ENCODE measurements around the gene ZFPM1. TPM values are rescaled to one million over a fixed set of nuclear protein-coding genes. Genes with fewer than 3 reads are reported as not detected.

ZFPM1 gene
- total RNA-seq, 3 donors from 2014 or later: 14.2 to 17.3 (median 15.9) TPM

- H3K36me3 Mint-ChIP-seq (ENCODE audit: insufficient read depth): no peaks in the 10 kb centered on the region
- ATAC-seq (no peak), DNase-seq (no peak)
- no peaks in the 10 kb centered on the region for H3K27me3 Mint-ChIP-seq (ENCODE audit: low read depth)
- no peaks in the 10 kb centered on the region for H3K4me1 Mint-ChIP-seq (ENCODE audit: low read depth)
- no peak overlapping the region for H3K4me3 Mint-ChIP-seq
- no peaks in the 10 kb centered on the region for H3K9me3 Mint-ChIP-seq
Measured at GRCh38 chr16:88491560-88492310, 38.7 kb downstream of the ZFPM1 start.

DNA sequence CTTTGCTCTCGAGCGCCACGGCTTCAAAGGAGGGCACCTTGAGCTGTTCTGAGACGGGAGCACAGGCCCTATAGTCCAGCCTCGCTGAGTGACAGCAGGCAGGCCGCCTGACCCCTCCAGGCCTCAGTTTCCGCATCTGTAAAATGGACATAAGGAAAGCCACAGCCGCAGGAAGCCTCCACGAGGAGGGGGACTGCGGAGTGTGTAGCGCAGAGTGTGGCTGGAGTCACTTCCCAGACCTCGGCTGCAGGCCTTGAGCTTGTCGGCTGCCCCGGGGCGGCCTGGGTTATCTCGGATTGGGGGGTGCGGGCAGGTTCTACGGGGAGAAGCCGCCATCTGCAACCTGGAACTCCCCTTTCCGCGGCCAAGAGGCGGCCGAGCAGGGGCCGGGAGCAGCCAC is 40.8 kb downstream of the ZFPM1 start:
- DNase-seq (no peak), ATAC-seq (no peak)
- H3K27me3 Mint-ChIP-seq (ENCODE audit: low read depth): no peaks in the 10 kb centered on the region
- H3K36me3 Mint-ChIP-seq (ENCODE audit: insufficient read depth): no peaks in the 10 kb centered on the region
- no peaks in the 10 kb centered on the region for H3K9me3 Mint-ChIP-seq
- no peak overlapping the region for H3K4me3 Mint-ChIP-seq
- H3K4me1 Mint-ChIP-seq (ENCODE audit: low read depth): no peaks in the 10 kb centered on the region

GRCh38 chr16:88494335-88495154 is 41.5 kb downstream of the ZFPM1 start:
- ATAC-seq: no peak

DNA sequence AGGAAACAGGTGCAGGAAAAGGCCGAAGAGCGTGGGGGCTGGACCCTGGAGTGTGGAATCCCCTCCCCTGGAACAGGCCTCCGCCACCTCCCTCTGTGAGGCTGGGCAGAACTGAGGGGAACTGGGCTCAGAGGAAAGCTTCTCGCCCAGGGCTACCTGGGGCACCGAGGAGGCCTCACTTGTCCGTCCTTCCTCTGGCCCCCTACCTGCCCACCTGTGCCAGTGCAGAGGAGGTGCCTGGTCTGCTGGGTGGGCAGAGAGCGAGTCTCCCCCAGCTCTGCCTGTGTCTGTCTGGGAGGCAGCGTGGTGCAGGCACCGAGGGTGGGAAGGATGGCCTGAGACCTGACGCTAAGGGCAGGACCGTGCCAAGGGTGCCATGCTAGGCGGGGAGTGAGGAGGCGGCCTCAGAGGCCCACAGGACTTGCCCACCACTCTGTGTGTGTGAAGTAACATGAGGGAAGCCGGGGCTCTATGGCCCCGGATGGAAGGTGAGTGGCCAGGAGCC is 42.2 kb downstream of the ZFPM1 start:
- Mint-ChIP-seq H3K4me3 (no peak overlapping the region), H3K27me3 (ENCODE audit: low read depth) (no peaks in the 10 kb centered on the region), H3K9me3 (no peaks in the 10 kb centered on the region), H3K36me3 (ENCODE audit: insufficient read depth) (no peaks in the 10 kb centered on the region), H3K4me1 (ENCODE audit: low read depth) (no peaks in the 10 kb centered on the region)
- DNase-seq (no peak), ATAC-seq (no peak)

More at GRCh38 chr16:88494335-88495154, 41.5 kb downstream of the ZFPM1 start:
- no peak for DNase-seq
- Mint-ChIP-seq H3K4me1 (ENCODE audit: low read depth) (no peaks in the 10 kb centered on the region), H3K9me3 (no peaks in the 10 kb centered on the region), H3K27me3 (ENCODE audit: low read depth) (no peaks in the 10 kb centered on the region), H3K4me3 (no peak overlapping the region), H3K36me3 (ENCODE audit: insufficient read depth) (no peaks in the 10 kb centered on the region)

DNA sequence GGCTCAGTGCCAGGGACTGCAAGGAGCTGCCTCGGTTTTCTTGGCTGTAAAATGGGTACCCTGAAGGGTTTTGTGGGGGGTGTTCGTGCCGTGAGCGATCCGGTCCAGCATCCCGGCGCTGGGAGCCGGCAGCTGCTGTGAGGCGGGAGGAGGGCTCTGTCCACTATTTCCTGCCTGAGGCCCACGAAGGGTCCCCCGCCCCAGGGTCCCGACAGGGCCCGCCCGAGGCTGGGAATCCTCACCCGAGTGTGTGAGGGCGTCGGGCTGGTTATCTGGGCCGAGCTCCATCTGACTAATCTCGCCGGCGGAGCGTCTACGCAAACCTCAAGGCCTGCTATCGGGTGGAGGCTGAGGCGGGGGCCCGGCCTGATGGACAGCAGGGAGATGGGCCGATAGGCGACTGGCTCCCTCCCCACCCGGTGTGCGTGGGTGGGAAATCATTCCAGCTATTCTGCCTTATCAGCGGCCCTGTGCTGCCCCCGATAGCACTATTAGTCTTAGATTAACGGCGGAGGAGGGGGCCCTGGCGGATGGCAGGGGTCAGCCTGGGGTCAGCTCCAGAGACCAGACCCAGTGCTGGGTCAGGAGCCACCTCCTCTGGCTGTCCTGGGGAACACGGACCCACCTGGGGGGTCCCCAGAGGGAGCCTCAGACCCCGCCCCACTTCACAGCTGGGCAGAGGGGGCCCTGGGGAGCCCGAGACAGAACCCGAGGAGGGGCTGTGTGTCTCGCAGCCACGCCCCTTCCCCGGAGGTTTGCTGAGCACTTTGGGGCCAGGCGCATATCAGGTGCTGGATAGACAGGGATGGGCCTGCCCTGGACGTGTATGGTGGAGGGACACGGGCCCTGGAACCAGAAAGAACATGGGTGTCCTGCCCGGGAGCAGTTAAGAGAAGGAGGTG is 44.7 kb downstream of the ZFPM1 start:
- no peak for DNase-seq
- H3K9me3 Mint-ChIP-seq: no peaks in the 10 kb centered on the region
- no peaks in the 10 kb centered on the region for H3K27me3 Mint-ChIP-seq (ENCODE audit: low read depth)
- ATAC-seq: no peak
- H3K4me1 Mint-ChIP-seq (ENCODE audit: low read depth): no peaks in the 10 kb centered on the region
- H3K36me3 Mint-ChIP-seq (ENCODE audit: insufficient read depth): no peaks in the 10 kb centered on the region
- H3K4me3 Mint-ChIP-seq: no peak overlapping the region

- Mint-ChIP-seq H3K4me1 (ENCODE audit: low read depth) (peaks cover 4% of the 10 kb centered on the region), H3K36me3 (ENCODE audit: insufficient read depth) (no peaks in the 10 kb centered on the region), H3K9me3 (no peaks in the 10 kb centered on the region), H3K4me3 (no peak overlapping the region), H3K27me3 (ENCODE audit: low read depth) (no peaks in the 10 kb centered on the region)
- ATAC-seq (no peak), DNase-seq (no peak)
Measured at GRCh38 chr16:88498576-88499208, 45.6 kb downstream of the ZFPM1 start.

- Mint-ChIP-seq H3K4me3 (no peak overlapping the region), H3K4me1 (ENCODE audit: low read depth) (peaks cover 8% of the 10 kb centered on the region), H3K36me3 (ENCODE audit: insufficient read depth) (no peaks in the 10 kb centered on the region), H3K9me3 (no peaks in the 10 kb centered on the region), H3K27me3 (ENCODE audit: low read depth) (no peaks in the 10 kb centered on the region)
- ATAC-seq (no peak), DNase-seq (no peak)
Measured at GRCh38 chr16:88499292-88499691, 46.2 kb downstream of the ZFPM1 start.

GRCh38 chr16:88499836-88500251 is 46.8 kb downstream of the ZFPM1 start:
- DNase-seq: no peak
- no peaks in the 10 kb centered on the region for H3K9me3 Mint-ChIP-seq
- H3K4me3 Mint-ChIP-seq: no peak overlapping the region
- ATAC-seq: no peak
- H3K36me3 Mint-ChIP-seq (ENCODE audit: insufficient read depth): no peaks in the 10 kb centered on the region
- peaks cover 10% of the 10 kb centered on the region for H3K4me1 Mint-ChIP-seq (ENCODE audit: low read depth)
- no peaks in the 10 kb centered on the region for H3K27me3 Mint-ChIP-seq (ENCODE audit: low read depth)

DNA sequence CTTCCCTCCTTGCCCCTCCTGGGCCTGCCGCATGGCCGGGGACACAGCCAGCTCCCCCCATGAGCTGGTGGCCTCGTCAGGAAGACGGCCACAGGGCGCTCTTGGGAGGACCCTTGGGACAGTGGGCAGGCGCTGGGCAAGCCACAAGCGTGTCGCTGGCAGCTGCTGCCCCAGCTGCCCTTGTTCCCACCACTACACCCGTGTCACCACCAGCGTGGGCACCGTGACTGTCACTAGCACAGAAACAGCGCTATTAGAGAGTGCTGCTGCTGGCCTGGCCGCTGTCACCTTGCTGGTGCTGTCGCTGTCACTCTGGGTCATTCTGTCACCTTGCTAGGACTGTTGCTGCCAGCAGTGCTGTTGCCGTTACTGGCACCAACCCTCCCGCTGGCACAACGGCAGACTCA is 47.2 kb downstream of the ZFPM1 start:
- no peak for ATAC-seq
- H3K36me3 Mint-ChIP-seq (ENCODE audit: insufficient read depth): no peaks in the 10 kb centered on the region
- no peak overlapping the region for H3K4me3 Mint-ChIP-seq
- H3K4me1 Mint-ChIP-seq (ENCODE audit: low read depth): peaks cover 11% of the 10 kb centered on the region
- no peaks in the 10 kb centered on the region for H3K9me3 Mint-ChIP-seq
- DNase-seq: no peak
- no peaks in the 10 kb centered on the region for H3K27me3 Mint-ChIP-seq (ENCODE audit: low read depth)

DNA sequence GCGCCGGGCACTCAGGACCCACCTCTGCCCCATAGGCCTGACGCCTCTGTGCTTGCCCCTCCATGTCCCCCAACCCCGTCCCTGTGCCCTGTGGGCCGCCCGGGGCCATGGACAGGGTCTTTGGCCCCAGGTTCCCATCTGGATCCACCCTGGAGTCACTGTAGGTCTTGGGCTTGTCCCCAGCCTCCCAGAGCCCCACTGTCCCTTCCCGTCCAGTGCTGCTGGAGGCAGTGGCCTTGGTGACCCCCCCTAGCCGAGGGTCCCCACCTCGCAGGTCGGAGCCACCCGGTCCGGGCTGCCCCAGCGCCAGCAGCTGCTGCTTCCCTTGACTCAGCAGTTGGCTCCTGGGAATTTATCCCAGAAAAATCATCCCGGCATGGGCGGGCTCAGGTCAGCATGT is 49.3 kb downstream of the ZFPM1 start:
- ATAC-seq (no peak), DNase-seq (no peak)
- no peaks in the 10 kb centered on the region for H3K36me3 Mint-ChIP-seq (ENCODE audit: insufficient read depth)
- H3K9me3 Mint-ChIP-seq: no peaks in the 10 kb centered on the region
- H3K27me3 Mint-ChIP-seq (ENCODE audit: low read depth): no peaks in the 10 kb centered on the region
- no peak overlapping the region for H3K4me3 Mint-ChIP-seq
- peaks cover 12% of the 10 kb centered on the region for H3K4me1 Mint-ChIP-seq (ENCODE audit: low read depth)

DNA sequence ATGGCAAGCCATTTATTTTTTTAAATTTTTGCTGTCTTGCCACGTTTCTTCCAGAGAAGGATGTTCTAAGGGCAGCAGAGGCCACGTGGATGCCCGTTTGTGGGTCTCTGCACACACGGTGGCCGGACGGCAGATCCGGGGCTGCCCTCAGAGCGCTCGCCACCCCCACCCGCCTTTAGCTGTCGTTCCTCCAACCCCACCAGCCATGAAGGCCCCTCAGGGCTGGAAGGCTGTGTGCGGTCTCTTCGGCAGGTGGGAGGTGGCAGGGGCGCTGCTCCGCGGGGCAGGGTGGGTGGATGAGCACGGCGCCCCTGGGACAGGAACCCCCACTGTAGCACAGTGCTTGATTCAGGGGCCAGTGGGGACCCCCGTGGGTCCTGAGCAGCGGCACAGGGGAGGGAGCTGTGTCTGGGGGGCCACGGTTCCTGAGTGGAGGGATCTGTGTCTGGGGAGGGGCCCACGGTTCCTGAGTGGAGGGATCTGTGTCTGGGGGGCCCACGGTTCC is 49.7 kb downstream of the ZFPM1 start:
- no peak for DNase-seq
- Mint-ChIP-seq H3K4me1 (ENCODE audit: low read depth) (peaks cover 12% of the 10 kb centered on the region), H3K36me3 (ENCODE audit: insufficient read depth) (no peaks in the 10 kb centered on the region), H3K27me3 (ENCODE audit: low read depth) (no peaks in the 10 kb centered on the region), H3K4me3 (no peak overlapping the region), H3K9me3 (no peaks in the 10 kb centered on the region)
- no peak for ATAC-seq

DNA sequence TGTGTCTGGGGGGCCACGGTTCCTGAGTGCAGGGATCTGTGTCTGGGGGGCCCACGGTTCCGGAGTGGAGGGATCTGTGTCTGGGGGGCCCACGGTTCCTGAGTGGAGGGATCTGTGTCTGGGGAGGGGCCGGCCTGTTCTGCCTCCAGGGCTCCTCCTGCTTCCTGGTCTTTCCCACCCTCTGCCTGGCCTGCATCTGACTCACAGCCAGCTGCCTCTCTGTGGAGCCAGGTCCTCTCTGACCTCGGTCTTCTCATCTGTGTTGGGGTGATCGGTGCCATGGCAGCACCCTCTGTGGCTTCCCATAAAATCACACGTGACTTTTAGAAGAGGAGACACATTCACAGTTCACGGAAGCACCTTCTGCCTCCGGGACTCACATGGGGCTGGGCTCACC is 50.3 kb downstream of the ZFPM1 start:
- ATAC-seq: no peak

GRCh38 chr16:88503771-88504488 is 50.9 kb downstream of the ZFPM1 start:
- ATAC-seq: no peak
- Mint-ChIP-seq H3K9me3 (no peaks in the 10 kb centered on the region), H3K27me3 (ENCODE audit: low read depth) (no peaks in the 10 kb centered on the region), H3K4me3 (no peak overlapping the region), H3K4me1 (ENCODE audit: low read depth) (peaks cover 12% of the 10 kb centered on the region), H3K36me3 (ENCODE audit: insufficient read depth) (no peaks in the 10 kb centered on the region)
- no peak for DNase-seq

More for the DNA sequence above, 50.3 kb downstream of the ZFPM1 start:
- H3K4me1 Mint-ChIP-seq (ENCODE audit: low read depth): peaks cover 12% of the 10 kb centered on the region
- no peaks in the 10 kb centered on the region for H3K9me3 Mint-ChIP-seq
- H3K4me3 Mint-ChIP-seq: no peak overlapping the region
- H3K36me3 Mint-ChIP-seq (ENCODE audit: insufficient read depth): no peaks in the 10 kb centered on the region
- no peaks in the 10 kb centered on the region for H3K27me3 Mint-ChIP-seq (ENCODE audit: low read depth)
- DNase-seq: no peak

All from activated T-cell treated with anti-CD3 and anti-CD28 coated beads, Interleukin-2, amount 50 U/mL, for 4 hours (primary cell).